HL-60/S4 treated with phorbol 12-myristate 13-acetate at 8.2 ng/mL for 4 days and 3 days (cell line): ENCODE data around the gene GLT8D2.

Experiments used
- in situ Hi-C: fragments of 300-500 bp; cut with MboI; formaldehyde crosslinking; loops from 2 replicates; pipeline ENCODE4 v1.15.0; 2022; ENCODE audit warnings: low sequenced_read_pairs

Gene GLT8D2, protein sequence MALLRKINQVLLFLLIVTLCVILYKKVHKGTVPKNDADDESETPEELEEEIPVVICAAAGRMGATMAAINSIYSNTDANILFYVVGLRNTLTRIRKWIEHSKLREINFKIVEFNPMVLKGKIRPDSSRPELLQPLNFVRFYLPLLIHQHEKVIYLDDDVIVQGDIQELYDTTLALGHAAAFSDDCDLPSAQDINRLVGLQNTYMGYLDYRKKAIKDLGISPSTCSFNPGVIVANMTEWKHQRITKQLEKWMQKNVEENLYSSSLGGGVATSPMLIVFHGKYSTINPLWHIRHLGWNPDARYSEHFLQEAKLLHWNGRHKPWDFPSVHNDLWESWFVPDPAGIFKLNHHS

DNA sequence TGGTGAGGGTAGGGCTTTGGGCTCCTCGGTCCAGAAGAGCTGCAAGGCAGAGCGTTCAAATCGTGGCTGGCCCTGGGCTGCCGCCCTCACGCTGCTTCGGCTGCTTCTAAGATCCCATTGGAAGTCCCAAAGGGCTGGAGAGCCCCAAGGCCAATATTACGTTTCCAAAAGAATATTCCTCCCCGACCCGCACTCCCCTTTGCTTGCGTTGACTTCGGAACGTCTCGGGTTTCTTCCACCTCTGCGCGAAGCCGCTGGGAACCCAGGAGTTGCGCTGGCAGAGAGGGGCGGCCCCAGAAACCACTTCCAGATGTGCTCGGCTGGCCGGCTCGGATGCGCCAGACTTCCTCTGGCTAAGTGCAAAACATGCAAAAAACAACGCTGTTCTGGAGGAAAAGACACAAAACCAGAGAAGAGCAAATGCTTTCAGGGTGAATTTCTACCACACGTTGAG lies at the start of gene GLT8D2:
Gene GLT8D2 (minus strand): TSS at position 285 of the 454 bp plus-strand sequence. CDS start 30,539 bp downstream, outside the sequence.
- in situ Hi-C loops: loop anchor here (10.0 kb wide), 1 partner anchor 45 kb away; no protein-coding TSS in a partner anchor

DNA sequence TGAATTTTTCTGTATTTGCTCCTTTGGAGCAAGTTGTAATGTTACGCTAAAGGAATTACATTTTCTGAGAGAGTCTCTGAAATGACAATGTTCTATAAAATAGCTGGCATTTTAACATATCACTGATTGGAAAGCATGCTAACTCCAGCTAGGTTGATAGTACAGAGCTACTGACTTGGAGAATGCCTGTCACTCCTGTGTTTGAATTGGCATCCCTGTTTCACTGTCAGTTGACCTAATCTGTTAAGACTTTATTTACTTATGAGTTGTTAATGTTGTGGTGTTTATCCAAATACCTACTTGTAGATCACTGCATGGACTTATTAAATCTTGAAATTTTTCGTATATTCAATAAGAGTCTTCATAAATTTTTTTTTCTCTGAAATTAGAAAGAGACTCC lies 48.0 kb upstream of the GLT8D2 start:
- in situ Hi-C loops: no loop called here

DNA sequence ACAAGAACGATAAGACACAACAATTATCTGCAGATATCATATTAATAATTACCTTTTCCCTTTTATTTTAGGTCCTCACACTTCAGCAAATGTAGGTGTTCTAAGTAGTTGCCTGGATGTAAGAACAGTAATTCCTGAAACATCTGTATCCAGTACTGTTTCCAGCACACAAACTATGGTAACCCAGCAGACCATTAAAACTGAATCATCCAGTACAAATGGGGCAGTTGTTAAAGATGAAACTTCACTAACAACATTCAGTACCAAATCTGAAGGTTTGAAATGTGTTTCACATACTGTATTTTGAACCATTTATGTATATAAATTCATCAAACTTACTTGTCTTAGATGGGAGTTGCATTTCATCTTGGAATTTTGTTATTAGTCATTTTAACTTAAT lies 45.3 kb upstream of the GLT8D2 start:
- in situ Hi-C loops: no loop called here

DNA sequence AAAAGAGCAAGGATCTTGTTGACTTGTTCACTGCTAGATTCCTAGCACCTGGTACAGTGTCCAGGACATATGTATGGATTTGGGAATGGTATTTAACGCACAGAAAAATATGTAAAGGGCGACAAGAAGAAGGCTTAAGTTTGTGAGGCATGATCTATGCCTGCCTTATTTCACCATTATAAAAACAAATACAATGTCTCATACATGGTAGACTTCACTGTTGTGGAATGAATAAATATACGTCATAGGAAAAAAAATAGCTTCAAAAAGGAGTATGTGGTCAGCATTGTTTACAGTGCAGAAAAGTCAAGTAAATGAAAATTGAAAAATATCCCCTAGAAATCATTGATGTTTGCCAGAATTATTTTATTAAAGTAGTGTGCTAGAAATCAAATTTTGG lies 44.3 kb upstream of the GLT8D2 start:
- in situ Hi-C loops: no loop called here

DNA sequence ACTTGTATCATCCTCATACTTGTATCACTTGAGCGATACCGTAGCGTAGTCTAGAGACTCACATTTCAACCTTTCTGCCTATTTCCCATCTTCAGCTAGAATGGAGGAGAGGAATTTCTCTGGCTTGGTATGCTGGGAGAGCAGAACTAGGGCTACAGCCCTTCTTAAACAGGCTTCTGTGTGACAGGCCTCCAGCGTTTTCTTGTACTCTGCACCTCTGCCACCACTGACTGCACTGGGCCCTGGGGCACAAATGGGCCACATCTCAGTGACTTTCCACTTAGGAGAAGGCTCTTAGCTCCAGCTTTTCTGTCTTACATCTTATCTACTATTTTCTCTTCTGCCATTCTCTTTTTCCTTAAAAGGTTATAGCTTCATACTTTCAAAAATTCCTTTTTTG lies 41.1 kb upstream of the GLT8D2 start:
- in situ Hi-C loops: no loop called here

DNA sequence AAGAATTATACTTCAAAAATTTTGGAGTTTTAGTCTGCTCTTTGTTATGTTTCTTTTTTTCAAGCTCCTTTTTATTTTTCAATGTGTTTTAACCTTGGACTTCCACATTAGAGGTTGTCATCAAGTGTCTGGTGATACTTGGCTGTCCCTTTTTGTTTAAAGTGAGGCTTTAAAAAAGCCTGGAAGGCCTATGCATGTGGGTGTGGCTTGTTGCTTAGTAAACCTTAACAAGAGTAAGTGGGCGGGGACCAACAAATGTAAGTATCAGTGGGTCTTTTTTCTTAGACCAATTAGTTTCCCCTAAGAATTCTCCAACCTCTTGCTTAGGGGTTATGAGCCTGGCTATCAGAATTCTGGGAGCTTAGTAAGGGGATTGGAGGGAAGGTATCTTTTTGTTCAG lies 40.7 kb upstream of the GLT8D2 start:
- in situ Hi-C loops: no loop called here

DNA sequence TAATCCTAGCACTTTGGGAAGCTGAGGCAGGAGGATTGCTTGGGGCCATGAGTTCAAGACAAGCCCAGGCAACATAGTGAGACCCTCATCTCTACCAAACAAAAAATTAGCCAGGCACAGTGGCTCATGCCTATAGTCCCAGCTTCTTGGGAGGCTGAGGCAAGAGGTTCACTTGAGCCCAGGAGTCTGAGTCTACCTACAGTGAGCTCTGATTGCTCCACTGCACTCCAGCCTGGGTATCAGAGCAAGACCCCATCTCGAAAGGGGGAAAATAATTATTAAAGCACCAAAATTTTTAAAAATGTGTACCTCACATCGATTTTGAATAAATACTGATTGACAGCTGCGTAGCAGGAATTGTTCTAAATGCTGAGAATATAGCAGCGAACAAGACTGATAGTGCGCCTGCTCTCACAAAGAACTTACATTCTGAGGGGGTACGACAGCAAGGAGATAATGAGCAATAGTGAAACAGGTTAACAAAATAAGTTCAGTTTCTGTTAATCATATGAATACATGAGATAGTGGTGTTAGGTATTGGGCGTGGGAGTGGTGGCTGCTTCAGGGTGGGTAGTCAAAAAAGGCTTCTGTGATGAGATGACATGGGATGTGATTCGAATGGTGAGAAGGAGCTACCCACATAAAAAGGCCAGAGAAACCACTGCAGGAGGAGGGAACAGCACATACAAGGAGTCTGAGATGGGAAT lies 33.9 kb upstream of the GLT8D2 start:
- in situ Hi-C loops: no loop called here

DNA sequence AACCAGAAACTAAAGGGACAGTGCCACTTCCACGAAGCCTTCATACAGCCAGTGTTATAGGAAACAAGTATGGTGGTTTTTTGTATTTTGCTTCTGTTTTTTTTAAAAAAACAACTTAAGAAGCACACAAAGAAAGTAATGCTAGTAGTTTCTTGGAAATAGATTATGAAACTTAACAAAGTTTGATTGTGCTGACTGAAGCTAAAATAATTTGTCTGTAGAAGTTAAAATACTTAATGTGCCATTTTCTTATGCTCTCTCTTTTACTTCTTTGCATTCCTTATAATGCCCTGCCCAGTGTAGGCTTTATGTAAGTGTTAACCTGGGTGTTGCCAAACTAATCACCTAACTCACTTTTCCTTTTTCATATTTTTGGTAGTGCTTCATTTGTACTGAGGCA lies 30.8 kb upstream of the GLT8D2 start:
- in situ Hi-C loops: no loop called here

DNA sequence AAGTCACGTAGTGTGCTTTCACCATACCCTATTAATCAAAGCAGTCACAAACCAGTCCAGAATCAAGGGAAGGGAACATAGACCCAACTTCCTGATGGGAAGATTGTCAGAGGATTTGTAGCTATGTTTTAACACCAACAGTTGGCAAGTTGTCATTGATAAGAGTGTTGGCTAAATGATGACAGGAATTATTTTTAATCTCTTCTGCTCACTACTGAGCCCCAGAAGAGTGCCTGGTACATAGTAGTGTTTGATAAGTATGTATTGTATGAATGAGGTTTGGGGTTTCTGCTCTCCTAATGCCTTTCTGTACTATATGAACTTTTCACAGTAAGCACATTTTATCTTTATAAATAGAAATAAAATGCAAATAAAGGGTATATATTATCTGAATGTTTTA lies 29.0 kb upstream of the GLT8D2 start:
- in situ Hi-C loops: no loop called here

DNA sequence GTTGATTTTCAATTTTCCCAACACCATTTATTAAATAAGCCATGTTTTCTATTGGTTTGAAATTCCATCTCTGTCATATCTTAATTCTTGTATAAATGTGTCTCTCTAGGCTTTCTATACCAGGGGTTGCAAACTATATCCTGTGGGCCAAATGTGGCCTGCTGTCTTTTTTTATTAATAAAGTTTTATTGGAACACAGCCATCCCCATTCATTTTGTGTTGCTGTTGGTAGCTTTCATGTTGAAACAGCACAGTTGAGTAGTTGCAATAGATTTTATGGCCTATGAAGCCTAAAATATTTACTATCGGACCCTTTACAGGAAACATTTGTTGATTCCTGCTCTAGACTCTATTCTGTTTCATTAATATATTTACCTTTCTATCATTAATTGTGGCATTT lies 23.7 kb upstream of the GLT8D2 start:
- in situ Hi-C loops: no loop called here

DNA sequence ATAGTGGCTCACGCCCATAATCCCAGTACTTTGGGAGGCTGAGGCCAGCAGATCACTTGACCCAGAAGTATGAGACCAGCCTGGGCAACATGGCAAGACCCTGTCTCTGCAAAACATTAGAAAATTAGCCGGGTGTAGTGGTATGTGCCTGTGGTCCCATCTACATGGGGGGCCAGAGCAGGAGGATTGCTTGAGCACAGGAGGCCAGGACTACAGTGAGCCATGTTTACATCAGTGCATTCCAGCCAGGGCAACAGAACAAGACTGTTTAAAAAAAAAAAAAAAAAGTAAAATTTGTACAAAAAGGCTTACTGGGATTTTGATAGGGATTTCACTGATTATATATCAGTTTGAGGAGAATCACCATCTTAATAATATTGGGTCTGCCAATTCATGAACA lies 22.1 kb upstream of the GLT8D2 start:
- in situ Hi-C loops: no loop called here

DNA sequence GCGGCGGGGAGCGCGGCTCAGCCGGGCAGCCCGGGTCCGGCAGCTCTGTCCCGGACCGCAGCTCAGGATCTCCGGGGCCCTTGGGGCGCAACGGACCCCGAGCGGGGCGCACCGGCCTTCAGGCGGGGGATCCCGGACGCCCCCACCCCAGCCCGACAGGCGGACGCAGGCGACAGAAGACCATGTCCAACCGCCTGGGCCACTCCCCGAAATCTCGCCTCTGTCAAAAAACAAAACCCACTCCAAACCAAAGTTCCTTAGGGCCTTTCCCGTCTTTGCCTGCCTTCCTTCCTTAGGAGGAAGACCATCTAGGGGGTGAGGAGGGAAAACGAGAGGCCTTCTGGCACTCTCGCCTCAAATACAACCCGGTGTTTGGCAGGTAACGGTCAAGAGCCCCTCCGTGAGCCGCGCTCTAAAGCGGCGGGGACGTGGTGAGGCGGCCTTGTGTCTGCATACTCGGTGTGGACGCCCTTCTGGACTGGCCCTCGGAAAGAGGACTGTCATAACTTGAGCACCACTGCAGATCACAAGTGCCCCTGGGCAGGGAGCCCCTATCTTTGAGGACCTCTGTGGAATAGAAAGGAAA lies 14.9 kb upstream of the GLT8D2 start:
- in situ Hi-C loops: no loop called here

DNA sequence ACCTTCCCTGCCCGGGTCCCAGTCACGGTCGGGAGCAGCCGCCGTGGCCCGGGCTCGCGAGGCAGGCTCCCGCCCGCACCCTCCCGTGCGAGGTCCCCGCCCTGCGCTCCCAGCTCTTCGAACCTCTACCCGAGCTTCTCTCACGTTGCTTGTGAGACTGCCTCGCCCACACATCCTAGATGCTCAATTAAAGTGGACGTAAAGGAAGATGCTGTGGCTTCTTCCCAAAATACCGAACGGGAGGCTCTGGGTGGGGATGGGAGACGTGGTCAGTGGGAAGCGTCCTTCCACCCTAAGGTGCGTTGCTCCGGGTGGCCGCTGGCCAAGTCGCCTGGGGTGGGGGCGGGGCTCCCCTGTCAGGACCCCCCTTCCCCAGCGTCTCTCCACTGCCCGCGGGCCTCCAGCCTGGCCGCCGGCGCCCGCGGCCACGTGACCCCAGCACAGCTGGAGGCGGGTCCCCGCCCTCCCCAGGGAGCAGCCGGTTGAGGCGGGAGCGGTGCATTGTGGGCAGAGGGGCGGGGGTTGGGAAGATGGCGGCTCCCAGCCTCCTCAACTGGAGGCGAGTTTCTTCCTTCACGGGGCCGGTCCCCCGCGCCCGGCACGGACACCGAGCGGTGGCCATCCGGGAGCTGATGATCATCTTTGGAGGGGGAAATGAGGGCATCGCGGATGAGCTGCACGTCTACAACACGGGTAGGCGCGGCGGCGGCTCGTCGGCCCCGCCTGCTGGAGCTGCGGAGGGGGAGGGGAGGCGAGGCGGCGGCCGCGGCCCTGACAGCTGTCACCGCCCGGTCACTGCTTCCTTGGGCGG lies 14.2 kb upstream of the GLT8D2 start, which contains the start of gene HCFC2:
Gene HCFC2 (plus strand): TSS at position 501 of the 811 bp plus-strand sequence. CDS start 30 bp downstream, at position 531.
- in situ Hi-C loops: no loop called here

DNA sequence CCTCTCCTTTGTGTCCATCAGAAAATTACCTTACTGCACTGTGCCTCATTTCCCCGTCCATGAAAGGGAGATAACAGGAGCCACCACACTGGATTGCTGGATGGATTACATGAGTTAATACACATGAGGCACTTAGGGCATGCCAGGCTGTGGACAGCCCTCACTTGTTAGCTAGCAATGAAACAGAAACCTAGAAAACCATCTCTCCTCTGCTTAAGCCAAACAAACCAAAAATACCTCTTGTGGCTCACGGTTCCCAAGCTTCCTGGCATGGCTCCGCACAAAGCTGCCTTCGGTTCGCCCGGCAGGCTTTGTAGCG lies 13.7 kb upstream of the GLT8D2 start:
- in situ Hi-C loops: no loop called here

DNA sequence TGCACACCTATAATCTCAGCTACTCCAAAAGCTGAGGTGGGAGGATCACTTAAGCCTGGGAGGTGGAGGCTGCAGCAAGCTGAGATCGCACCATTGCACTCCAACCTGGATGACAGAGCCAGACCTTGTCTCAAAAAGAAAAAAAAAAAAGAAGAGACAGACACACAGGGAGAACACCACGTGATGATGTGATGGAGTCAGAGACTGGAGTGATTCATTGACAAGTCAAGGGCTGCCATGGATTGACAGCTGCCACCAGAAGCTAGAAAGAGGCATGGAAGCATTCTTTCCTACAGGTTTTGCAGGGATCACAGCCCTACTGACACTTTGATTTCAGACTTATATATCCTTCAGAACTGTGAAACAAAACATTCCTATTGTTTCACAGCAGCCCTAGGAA lies 10.8 kb upstream of the GLT8D2 start:
- in situ Hi-C loops: no loop called here

DNA sequence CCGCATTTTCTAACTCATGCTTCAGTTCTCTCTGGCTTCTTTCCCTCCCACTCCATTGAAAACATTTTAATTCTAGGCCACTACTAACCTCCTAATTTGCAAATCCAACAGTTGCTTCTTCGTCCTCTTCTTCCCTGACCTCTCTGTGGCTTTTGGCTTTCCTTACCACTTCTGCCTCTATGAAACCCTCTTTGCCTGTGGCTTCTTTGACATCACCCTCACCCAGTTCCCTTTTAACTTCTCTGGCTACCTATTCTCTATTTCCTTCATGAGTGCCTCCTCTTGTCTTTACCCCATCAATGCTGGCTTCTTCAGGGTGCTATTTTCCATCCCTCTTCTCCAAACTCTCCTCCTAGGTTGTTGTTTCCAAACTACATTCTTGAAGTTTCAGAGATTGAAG lies 10.0 kb upstream of the GLT8D2 start:
- in situ Hi-C loops: loop anchor here (10.0 kb wide), 1 partner anchor 55 kb away; no protein-coding TSS in a partner anchor

DNA sequence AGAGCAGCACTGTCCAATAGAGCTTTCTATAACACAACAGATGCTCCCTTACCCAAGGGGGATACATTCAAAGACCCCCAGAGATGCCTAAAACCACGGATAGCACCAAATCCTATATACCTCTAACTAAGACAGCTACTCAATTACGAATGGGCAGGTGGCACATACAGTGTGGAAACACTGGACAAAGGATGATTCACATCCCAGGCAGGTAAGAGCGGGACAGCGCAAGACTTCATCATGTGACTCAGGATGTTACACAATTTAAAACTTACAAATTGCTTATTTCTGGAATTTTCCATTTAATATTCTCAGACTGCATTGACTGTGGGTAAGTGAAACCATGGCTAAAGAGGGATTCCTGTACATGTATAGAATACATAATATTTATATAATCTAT lies 8.8 kb upstream of the GLT8D2 start:
- in situ Hi-C loops: loop anchor here (10.0 kb wide), 1 partner anchor 54 kb away; no protein-coding TSS in a partner anchor

DNA sequence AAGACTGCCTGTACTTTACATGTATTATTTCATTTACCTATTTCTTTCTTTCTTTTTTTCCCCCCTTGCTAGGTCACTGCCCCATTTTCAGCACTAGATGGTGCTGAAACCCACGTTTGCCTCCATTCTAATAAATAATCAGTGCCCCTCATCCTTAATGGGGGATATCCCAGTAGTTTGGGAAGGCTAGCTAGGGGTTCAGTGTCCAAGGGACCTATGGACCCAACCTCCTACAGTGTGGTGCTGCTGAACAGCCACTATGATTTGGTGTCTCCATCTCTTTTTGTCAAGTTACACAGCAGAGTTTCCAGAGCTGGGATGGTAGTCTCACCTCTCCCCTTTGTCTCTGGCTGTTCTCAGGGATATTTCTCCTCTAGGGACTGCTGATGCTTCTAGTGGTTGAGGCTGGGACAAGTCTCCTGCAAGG lies 7.8 kb upstream of the GLT8D2 start:
- in situ Hi-C loops: loop anchor here (10.0 kb wide), 1 partner anchor 53 kb away; no protein-coding TSS in a partner anchor

DNA sequence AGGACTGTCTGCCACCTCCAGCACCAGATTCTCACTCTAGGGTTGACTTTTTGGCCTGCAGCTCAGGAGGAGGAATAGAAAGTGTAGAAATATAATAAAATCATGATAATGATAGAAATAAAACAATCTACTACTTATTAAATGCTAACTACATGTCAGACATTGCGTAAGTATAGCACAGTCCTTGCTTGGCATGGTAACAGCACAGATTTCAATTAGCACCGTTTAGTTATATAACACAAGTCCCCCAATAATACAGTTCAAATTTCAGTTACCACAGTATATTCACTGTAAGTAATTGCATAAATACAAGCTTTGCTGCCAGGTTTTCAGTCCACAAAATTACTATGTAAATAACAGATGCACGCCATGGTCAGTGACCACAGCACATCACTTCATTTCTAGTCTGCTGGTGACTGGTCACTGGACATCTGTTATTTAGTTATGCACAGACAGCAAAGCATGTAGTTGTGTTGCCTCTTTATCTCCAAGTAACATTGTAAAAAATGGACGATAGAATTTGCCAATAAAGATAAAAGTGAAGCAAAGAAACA lies 6.5 kb upstream of the GLT8D2 start:
- in situ Hi-C loops: loop anchor here (10.0 kb wide), 1 partner anchor 52 kb away; no protein-coding TSS in a partner anchor

DNA sequence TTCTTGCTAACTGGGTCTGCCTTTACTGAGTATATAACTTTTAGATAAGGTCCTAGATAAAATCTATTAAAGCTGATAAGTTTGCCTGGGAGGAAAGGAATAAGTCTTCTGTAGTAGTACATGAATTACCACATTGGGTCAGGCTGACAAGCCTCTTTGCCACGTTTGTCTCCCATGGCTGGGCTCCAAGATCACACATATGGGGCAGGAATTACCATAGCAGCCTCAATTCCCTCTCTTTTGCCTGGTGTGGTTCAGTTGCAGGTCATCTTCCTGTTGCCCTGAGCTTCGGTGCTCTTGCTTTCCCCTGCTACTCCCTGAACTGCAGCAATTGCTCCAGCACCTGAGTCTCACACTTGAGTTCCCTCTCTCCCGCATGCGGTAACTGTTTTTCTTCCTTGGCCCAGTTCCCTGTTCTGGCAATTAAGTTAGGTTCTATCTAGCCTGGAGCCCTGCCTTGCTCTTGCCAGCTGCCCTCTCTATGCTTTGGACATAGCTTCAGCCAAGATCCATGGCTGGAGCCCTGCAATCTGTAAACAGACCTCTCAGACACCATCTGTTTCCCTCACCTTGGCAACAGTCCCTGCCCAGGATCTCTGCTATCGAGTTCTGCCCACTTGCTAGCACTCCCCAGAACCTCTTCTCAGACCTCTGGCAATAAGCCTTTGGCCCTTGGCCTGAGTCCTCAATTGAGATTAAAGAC lies 5.8 kb upstream of the GLT8D2 start:
- in situ Hi-C loops: loop anchor here (10.0 kb wide), 1 partner anchor 51 kb away; no protein-coding TSS in a partner anchor
